Gastroesophageal sphincter (tissue), 3 donors: ENCODE data around the gene PLEKHG1.

ENCODE experiments used
- EP300 ChIP-seq: sonication (generic); formaldehyde crosslinking; IDR thresholded peaks from one replicate; pipeline ENCODE4 v1.6.1; 2017; ENCODE audit warnings: antibody characterized with exemption, mild to moderate bottlenecking
- POLR2A ChIP-seq, 2 donors: fragments of 450-650 bp; IDR thresholded peaks; one replicate each; pipeline ENCODE4 v1.6.1; 2017; ENCODE audit warnings: antibody characterized with exemption in 2 of 2, mild to moderate bottlenecking in 2 of 2, moderate library complexity in 1 of 2
- POLR2AphosphoS5 ChIP-seq: sonication (generic); formaldehyde crosslinking; IDR thresholded peaks from one replicate; pipeline ENCODE4 v1.6.1; 2017; ENCODE audit warnings: antibody characterized with exemption
- TF ChIP-seq, protein P1 (sequence below), 4 experiments: fragments of 200-600 bp in 2 of 4; fragments of 450-650 bp in 2 of 4; sonication (generic) in 1 of 4; IDR thresholded peaks; one replicate each; pipeline ENCODE4 v1.5.1; 2017 to 2019; ENCODE audit warnings: antibody characterized with exemption in 4 of 4, mild to moderate bottlenecking in 2 of 4, moderate library complexity in 2 of 4

DNA sequence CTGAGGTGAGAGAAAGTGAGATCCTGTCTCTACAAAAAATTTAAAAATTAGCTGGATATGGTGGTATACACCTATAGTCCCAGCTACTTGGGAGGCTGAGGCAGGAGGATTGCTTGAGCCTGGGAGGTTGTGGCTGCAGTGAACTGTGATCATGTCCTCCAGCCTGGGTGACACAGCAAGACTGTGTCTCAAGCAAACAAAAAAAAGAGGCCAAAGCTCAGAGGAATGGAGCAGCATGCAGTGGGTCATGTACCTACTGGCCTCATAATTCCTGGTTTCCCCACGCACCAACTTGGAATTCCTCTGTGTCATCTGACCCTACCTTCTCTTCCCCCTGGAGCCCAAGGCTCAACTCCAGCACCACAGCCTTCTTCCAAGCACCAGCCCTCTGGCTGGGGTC, 15.1 kb upstream of the PLEKHG1 start:
- no peak for TF ChIP-seq POLR2A (IDR thresholded peaks at IDR 0.05)
- TF ChIP-seq POLR2AphosphoS5: no peak
- TF ChIP-seq, protein P1, sequence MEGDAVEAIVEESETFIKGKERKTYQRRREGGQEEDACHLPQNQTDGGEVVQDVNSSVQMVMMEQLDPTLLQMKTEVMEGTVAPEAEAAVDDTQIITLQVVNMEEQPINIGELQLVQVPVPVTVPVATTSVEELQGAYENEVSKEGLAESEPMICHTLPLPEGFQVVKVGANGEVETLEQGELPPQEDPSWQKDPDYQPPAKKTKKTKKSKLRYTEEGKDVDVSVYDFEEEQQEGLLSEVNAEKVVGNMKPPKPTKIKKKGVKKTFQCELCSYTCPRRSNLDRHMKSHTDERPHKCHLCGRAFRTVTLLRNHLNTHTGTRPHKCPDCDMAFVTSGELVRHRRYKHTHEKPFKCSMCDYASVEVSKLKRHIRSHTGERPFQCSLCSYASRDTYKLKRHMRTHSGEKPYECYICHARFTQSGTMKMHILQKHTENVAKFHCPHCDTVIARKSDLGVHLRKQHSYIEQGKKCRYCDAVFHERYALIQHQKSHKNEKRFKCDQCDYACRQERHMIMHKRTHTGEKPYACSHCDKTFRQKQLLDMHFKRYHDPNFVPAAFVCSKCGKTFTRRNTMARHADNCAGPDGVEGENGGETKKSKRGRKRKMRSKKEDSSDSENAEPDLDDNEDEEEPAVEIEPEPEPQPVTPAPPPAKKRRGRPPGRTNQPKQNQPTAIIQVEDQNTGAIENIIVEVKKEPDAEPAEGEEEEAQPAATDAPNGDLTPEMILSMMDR (IDR thresholded peaks at IDR 0.05): no peak
- no peak for TF ChIP-seq EP300
